Stomach (tissue), 9 donors: ENCODE results near the gene SH3BP5. TPM values are rescaled to one million over a fixed set of nuclear protein-coding genes. Genes with fewer than 3 reads are reported as not detected.

Source experiments
- DNase-seq, 2 donors: peaks; one replicate each; pipeline versions ENCODE4 v3.0.0 to v3.0.0-alpha.2; 2013 to 2019
- H3K27ac ChIP-seq, 5 donors: fragments of 200-600 bp in 4 of 5; sonication (generic) in 4 of 5; one replicate each; pipeline ENCODE4 v1.5.1; 2013 to 2019; ENCODE audit warnings: mild to moderate bottlenecking in 1 of 5, moderate library complexity in 1 of 5
- H3K27me3 ChIP-seq, 3 donors: fragments of 200-600 bp; sonication (generic); one replicate each; pipeline ENCODE4 v1.5.1; 2017 to 2019; ENCODE audit warnings: mixed run types in 1 of 3
- H3K36me3 ChIP-seq, 4 donors: fragments of 200-600 bp; sonication (generic); 1 replicate in 3 of 4; 2 replicates in 1 of 4; pipeline ENCODE4 v1.5.1; 2016 to 2019
- H3K4me1 ChIP-seq, 4 donors: fragments of 200-600 bp; sonication (generic); one replicate each; pipeline ENCODE4 v1.5.1; 2016 to 2019
- H3K4me3 ChIP-seq, 4 donors: fragments of 200-600 bp; sonication (generic) in 3 of 4; one replicate each; pipeline ENCODE4 v1.5.1; 2016 to 2019; ENCODE audit warnings: mild to moderate bottlenecking in 1 of 4
- H3K9me3 ChIP-seq, 4 donors: fragments of 200-600 bp; sonication (generic); one replicate each; pipeline ENCODE4 v1.5.1; 2016 to 2019
- CTCF ChIP-seq, 7 experiments: fragments of 450-650 bp in 4 of 7; fragments of 200-600 bp in 3 of 7; sonication (generic) in 3 of 7; IDR thresholded peaks; one replicate each; pipeline ENCODE4 v1.5.1; 2016 to 2019; ENCODE audit warnings: antibody characterized with exemption in 7 of 7, control low read depth in 2 of 7, mild to moderate bottlenecking in 1 of 7
- EP300 ChIP-seq: sonication (generic); formaldehyde crosslinking; IDR thresholded peaks from one replicate; pipeline ENCODE4 v1.6.1; 2017; ENCODE audit warnings: antibody characterized with exemption
- POLR2A ChIP-seq, 4 donors: fragments of 450-650 bp; IDR thresholded peaks; one replicate each; pipeline ENCODE4 v1.6.1; 2016; ENCODE audit warnings: antibody characterized with exemption in 4 of 4, control low read depth in 2 of 4, mild to moderate bottlenecking in 1 of 4, moderate library complexity in 1 of 4
- POLR2AphosphoS5 ChIP-seq, 3 donors: sonication (generic); formaldehyde crosslinking; IDR thresholded peaks; one replicate each; pipeline ENCODE4 v1.6.1; 2016; ENCODE audit warnings: antibody characterized with exemption in 3 of 3
- WGBS, 5 donors: extraction: QIAGEN DNeasy Blood & Tissue Kit in 3 of 5; methylation state at CpG; one replicate each; pipeline versions ENCODE4 v1.1.5 to v1.1.7; 2013 to 2018; 5-methylcytosine and 5-hydroxymethylcytosine counted together
- intact Hi-C: fragments of 100-400 bp; cut with DNase I; formaldehyde crosslinking; loops from one replicate; pipeline ENCODE4 v1.15.1; 2023; ENCODE audit warnings: low total_unique reads
- polyA plus RNA-seq, 3 donors: library from polyadenylated mRNA; stranded (reverse); fragments of 200-250 nt; gene quantifications; one replicate each; pipeline ENCODE4 v1.2.3, GENCODE V29; 2013
- total RNA-seq, 5 donors: library from RNA; depleted of rRNA; stranded (reverse); fragments of >200 nt; gene quantifications; one replicate each; pipeline versions ENCODE4 v1.1.0 to v1.2.3, GENCODE V29; 2014 to 2016
- donor health status: healthy with polysubstance abuse.
- donor health status: Bipolar disorder and iron deficiency.
- donor health status: healthy.

SH3BP5 gene
- total and polyA plus RNA-seq, 8 donors, result 1.8 to 43.7 (median 18.9) TPM

DNA sequence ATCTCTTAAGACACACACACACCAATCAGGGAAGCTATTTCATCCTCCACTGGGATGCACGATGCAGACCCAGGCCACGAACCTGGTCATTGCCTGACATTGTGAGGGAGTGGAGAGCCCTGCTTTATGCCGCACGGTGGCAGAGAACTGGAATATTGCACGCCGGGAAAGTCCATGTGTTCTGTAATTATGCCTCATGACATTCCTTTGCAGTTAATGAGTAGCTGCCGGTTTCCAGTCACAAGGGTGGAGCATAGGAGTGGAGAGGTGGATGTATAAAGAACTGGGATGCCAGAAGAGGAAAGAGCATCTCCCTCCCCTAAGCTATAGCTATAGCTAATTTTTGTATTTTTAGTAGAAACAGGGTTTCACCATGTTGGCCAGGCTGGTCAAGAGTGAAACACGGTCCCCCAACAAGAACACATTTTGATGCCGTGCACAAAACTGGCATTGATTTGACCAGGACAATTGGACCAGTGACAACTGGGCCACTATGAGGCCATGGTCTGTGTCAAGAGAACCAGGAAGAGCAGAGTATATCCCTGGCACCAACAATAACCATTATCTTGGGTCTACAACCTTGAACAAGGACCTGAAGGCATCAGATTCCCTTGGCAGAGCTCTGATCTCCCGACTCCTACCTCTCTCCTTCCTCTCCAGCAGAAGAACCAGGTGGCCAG lies 51.4 kb downstream of the SH3BP5 start:
- Histone ChIP-seq H3K36me3 (no peaks in the 10 kb centered on the region), H3K27me3 (no peaks in the 10 kb centered on the region), H3K4me1 (peaks cover 0 to 9% (median 0%) of the 10 kb centered on the region in 4 donors), H3K9me3 (no peaks in the 10 kb centered on the region), H3K4me3 (no peak overlapping the region), H3K27ac (no peak overlapping the region)
- TF ChIP-seq CTCF (IDR thresholded peaks at IDR 0.05), result no peak
- TF ChIP-seq POLR2A (IDR thresholded peaks at IDR 0.05), result no peak
- TF ChIP-seq POLR2AphosphoS5 (IDR thresholded peaks at IDR 0.05), result no peak
- TF ChIP-seq EP300, result no peak
- no peak for DNase-seq
- intact Hi-C loops, result no loop called here
- 85 to 93% (median 90%) methylated on average over 10 of the region's 10 CpGs for WGBS, 5 donors

DNA sequence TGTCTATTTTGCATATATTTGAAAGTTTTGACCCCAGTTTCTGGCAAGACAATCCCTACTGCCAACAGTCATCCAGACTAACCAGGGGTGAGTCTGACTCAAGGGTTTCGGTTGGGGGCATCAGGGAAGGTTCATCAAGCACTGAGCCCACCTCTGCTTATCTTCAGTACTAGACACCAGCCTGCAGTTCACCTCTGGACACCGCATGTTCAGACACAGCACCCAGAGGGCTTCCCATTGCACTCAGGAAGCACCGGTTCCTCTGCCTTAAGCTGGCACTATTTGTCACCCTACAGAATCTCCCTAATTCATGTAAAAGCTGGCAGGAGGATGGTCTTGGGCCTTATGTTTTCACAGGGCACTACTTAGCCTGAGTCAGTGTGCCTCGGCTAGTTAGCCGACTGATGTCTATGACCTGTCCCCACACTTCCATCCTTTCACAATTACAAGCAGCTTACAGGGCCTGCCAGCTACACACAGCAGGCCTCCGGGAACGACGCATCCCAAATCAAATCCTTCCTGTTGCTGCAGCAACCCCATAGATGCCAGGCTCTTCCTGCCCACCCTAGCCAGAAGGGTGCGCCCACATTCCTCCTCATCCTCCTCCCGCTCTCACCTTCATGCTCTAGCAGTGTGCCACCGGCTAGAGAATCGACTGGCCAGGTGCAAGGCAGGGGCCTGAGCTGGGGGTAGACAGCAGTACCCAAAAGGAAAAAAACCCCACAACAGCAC lies 52.5 kb downstream of the SH3BP5 start:
- Histone ChIP-seq H3K27me3 (no peaks in the 10 kb centered on the region), H3K4me1 (peaks cover 0 to 7% (median 0%) of the 10 kb centered on the region in 4 donors), H3K36me3 (no peaks in the 10 kb centered on the region), H3K9me3 (no peaks in the 10 kb centered on the region), H3K4me3 (no peak overlapping the region), H3K27ac (no peak overlapping the region)
- 85 to 86% (median 85%) methylated on average over 12 of the region's 12 CpGs for WGBS, 5 donors
- DNase-seq, result no peak
- intact Hi-C loops, result no loop called here
- TF ChIP-seq POLR2AphosphoS5 (IDR thresholded peaks at IDR 0.05) (no peak), EP300 (no peak), POLR2A (IDR thresholded peaks at IDR 0.05) (no peak), CTCF (IDR thresholded peaks at IDR 0.05) (no peak)

DNA sequence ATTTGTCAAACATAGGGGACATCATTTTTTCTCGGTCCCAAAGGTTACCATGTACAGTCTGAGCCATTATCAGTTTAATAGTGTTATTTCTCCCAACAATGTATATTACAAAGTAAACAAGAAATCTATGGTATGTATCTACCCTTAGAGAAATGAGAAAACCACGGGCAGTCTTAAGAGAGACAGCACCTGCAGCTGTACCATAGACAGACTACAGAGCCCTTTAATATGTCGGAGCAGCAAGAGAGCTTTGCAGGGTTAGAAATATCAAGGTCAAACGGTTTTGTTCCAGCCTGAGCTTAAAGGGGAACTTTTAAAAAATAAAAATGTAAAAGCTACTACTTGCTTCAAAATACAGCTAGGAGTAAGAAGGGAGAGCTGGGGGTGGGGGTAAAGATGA lies 53.2 kb downstream of the SH3BP5 start:
- 55 to 68% (median 64%) methylated on average over 4 of the region's 4 CpGs for WGBS, 5 donors
- no peak for DNase-seq
- H3K27ac ChIP-seq, result no peak overlapping the region
- H3K27me3 ChIP-seq, result no peaks in the 10 kb centered on the region
- no peaks in the 10 kb centered on the region for H3K36me3 ChIP-seq
- H3K9me3 ChIP-seq, result no peaks in the 10 kb centered on the region
- H3K4me3 ChIP-seq, result no peak overlapping the region
- TF ChIP-seq CTCF (IDR thresholded peaks at IDR 0.05), result no peak
- no peak for TF ChIP-seq POLR2AphosphoS5 (IDR thresholded peaks at IDR 0.05)
- TF ChIP-seq POLR2A (IDR thresholded peaks at IDR 0.05), result no peak
- no peak for TF ChIP-seq EP300
- peaks cover 0 to 1% (median 0%) of the 10 kb centered on the region in 4 donors for H3K4me1 ChIP-seq
- intact Hi-C loops, result no loop called here

DNA sequence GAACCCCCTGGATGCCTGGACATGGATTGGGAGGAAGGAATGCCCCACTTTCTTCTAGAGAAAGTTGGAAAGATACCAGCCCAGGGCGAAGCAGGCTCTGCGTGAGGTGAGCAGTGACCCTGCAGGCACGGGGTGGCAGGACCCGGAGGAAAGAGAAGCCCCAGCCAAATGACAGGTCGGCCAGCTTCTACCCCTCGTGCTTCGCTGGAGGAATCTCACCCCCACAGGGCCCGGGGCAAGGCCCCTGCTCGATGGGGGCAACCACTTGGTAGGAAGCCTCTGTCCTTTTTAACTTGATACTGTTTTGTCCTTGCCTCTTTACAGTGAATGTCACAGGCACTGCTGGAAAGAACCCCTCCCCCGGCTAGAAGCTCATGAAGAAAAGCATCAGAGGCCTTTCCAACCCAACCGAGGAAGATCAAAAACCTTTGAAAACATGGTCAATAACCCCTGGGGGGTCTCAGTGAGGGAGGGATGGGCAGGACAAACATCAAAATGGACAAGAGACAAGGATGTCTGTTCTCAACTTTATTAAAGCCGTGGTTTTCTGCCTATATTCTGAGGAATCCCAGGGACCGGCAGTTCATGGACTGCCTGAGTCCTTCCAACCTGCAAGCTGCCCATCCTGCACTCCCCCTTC lies 54.4 kb downstream of the SH3BP5 start:
- no peak for TF ChIP-seq POLR2A (IDR thresholded peaks at IDR 0.05)
- TF ChIP-seq POLR2AphosphoS5 (IDR thresholded peaks at IDR 0.05), result no peak
- TF ChIP-seq EP300, result no peak
- no peak for TF ChIP-seq CTCF (IDR thresholded peaks at IDR 0.05)
- no peak overlapping the region for H3K27ac ChIP-seq
- no peaks in the 10 kb centered on the region for H3K9me3 ChIP-seq
- intact Hi-C loops, result no loop called here
- no peak overlapping the region for H3K4me3 ChIP-seq
- WGBS, 5 donors, result 70 to 80% (median 76%) methylated on average over 13 of the region's 13 CpGs
- no peaks in the 10 kb centered on the region for H3K27me3 ChIP-seq
- no peak for DNase-seq
- H3K36me3 ChIP-seq, result no peaks in the 10 kb centered on the region
- peaks cover 0 to 8% (median 0%) of the 10 kb centered on the region in 4 donors for H3K4me1 ChIP-seq
